Activated CD4-positive, CD25-positive, alpha-beta regulatory T cell treated with anti-CD3 and anti-CD28 coated beads, Interleukin-2, amount 50 U/mL, for 16 hours (primary cell): ENCODE results near the gene GSTM2.

Experiments used
- DNase-seq: peaks from one replicate; pipeline ENCODE4 v3.0.0-alpha.2; 2020; ENCODE audit warnings: low read depth, low spot score

The GSTM2 gene

DNA sequence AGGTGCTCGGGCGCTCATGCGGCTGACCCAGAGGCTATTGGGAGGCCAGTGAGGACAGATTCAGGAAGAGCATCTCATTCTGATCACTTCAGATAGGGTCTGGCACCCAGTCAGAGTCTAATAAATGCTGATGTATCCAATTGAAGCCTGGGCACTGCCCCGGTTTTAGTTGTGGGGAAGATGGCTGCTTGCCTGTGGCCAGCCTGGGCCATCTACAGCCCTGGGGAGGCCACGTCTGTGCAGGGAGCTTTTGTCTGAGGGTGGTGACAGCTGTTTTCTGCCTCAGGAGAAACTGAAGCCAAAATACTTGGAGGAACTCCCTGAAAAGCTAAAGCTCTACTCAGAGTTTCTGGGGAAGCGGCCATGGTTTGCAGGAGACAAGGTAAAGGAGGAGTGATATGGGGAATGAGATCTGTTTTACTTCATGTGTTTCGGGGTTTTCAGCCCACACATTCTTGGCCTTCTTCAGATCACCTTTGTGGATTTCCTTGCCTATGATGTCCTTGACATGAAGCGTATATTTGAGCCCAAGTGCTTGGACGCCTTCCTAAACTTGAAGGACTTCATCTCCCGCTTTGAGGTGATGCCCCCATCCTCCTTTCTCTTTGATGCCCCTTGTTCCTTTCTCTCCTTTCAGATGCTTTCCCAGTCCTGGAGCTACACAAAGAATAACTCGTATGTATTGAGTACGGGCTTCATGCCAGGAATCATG is 47.0 kb downstream of the GSTM2 start:
- no peak for DNase-seq

DNA sequence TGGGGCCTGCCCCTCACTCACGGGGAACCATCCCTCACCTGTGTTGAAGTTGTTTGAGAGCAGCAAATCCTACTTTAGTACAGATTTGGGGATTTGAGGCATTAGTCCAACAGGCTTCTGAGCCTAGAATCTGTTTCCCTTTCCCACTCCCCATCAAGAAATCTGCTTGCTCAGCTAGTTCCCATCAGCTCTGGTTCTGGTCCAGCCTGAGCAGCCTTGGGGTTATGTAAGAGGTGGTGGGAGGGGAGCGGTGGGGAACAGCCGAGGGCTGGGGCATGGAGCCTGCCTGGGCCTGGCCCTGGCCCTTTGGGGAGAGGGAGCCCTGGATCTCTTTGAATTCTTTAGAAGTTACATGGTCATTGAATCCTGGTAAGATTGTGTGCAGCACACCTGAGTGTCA is 48.3 kb downstream of the GSTM2 start:
- no peak for DNase-seq

DNA sequence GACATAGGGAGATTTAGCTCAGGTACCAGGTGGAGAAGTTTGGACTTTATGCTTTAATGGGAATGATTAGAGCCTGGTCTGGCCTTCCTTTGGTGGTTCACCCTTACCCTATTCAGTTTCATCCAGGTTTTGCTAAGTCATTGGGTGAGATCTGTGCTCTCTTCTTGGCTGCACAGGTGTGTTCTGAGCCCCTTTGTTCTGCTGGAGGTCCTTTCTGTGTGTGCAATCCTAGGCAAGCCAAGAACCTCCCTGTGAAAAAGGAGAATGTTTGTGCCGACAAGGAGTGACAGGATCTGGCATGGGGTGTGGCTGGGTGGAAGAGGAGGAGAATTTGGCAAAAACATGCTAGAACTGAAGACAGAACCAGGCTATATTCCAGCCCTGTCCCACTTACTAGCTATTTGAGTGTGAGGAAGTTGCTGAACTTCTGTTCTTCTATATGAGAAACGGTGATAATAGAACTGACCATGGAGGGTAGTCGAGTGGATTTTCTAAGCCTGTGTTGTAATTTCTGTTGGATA is 48.8 kb downstream of the GSTM2 start:
- DNase-seq = no peak

DNA sequence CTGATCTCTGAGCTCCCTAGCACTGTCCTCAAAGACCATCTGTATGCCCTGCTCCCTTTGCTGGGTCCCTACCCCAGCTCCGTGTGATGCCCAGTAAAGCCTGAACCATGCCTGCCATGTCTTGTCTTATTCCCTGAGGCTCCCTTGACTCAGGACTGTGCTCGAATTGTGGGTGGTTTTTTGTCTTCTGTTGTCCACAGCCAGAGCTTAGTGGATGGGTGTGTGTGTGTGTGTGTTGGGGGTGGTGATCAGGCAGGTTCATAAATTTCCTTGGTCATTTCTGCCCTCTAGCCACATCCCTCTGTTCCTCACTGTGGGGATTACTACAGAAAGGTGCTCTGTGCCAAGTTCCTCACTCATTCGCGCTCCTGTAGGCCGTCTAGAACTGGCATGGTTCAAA is 49.9 kb downstream of the GSTM2 start:
- no peak for DNase-seq

DNA sequence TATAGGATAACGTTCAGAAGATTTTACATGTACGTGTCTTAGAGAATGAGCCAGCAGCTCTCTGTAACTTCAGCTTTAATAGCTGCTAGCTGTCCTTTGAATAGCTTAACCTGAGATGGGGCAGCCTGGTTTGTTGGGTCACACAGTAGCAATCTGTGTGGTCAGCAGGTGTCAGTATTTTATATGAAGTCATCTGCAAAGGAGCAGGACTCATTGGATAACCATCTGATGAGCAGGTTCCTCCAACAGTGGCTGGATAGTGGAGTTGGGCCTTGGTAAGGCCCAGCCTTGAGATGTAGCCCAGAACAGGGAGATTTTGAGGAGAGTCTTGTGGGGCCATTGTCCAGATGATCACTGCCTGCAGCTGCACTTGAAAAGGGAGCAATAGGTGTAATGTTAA is 50.6 kb downstream of the GSTM2 start:
- DNase-seq = no peak

DNA sequence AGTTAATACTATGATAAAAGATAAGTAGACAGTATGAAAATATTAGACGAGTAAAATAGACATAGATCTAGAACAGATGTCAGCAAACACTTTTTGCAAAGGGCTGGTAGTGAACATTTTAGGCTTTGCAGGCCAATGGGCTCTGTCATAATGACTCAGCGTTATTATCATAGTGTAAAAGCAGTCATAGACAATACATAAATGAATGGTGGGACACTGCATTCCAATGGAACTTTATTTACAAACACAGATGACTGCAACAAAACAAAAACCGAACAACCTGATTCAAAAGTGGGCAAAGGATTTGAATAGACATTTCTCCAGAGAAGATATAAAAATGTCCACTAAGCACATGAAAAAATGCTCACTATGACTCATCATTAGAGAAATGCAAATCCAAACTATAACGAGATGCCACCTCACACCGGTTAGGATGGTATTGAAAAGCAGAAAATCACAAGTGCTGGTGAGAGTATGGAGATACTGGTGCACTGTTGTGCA is 51.5 kb downstream of the GSTM2 start:
- DNase-seq = no peak

DNA sequence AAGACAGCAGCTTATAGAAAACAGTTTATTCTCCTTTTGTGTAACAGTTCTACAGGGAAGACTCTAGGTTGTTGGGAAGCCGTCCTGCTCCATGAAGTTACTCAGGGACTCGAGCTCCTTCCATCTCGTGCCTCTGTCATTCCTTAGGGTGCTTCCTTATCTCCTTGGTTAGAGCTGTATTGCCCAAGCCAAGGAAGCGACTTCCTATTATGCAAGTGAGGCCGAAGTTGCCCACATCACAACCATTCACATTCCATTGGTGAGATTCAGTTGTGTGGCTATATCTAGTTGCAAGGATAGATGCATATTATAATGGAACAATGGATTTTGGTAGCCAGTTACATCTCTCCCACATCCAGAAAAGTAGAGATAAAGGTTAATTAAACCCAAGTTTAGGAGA is 53.2 kb downstream of the GSTM2 start:
- no peak for DNase-seq

DNA sequence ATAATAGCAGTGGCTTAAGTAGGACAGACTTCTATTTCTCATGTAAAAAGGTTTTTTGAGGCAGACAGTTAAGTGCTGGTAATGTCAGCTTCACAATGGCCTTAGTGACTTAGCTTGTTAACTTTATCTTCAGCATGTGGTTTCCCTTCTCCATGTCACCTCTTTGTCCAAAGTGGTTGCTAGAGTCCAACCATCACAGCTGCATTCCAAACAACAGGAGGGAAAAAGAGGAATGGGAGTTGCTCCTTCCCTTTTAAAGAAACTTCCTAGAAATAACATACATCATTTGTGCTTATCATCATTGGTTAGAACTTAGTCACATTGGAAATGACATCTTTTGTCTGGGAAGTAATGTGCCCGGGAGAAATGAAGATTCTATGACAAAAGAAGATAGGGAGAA is 54.1 kb downstream of the GSTM2 start:
- no peak for DNase-seq

DNA sequence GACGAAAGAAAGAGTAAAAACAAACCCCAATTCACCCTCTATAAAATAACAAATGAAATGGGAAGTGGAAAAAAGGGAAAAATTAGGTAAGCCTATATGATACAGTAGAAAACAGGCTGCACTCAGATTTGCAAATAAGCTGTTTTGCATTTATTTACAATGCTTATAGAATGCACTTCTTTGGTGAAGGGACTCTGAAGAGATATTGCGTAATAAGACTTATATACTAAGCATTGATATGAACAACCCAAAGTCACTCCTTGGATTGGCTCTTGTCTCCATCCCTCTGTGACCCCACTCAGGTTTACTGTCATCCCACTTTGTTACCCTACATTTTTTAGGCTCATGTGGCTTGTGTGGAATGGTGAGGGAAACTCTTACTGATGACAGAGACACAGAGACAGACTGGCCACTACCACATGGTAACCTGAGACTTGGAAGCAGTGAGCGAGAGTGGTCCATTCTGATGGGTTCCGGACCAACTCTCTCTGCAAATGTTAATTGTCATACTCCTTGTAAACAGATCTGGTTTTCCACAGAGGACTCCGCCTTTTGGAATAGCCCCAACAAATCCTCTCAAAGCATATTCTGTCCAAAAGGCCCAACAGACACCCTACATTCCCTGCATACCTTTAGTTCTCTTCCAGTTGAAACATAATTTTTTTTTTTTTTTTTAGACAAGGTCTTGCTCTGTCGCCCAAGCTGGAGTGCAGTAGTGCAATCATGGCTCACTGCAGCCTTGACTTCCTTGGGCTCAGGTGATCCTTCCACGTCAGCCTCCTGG is 55.2 kb downstream of the GSTM2 start:
- no peak for DNase-seq
